HG03060 (cell line): ENCODE measurements around the gene WNT9A.
"Not testable (repeated sequence)": the region's sequence is repeated elsewhere in the genome, so short reads cannot be mapped to it uniquely, and the experiment has no call there.

ENCODE experiments used
- ATAC-seq: cut with Tn5 transposase; IDR thresholded peaks from one replicate; pipeline ENCODE4 v1.9.1; 2021; ENCODE audit warnings: low read depth, moderate number of reproducible peaks; ENCODE audit not compliant: unreplicated experiment

Gene WNT9A

DNA sequence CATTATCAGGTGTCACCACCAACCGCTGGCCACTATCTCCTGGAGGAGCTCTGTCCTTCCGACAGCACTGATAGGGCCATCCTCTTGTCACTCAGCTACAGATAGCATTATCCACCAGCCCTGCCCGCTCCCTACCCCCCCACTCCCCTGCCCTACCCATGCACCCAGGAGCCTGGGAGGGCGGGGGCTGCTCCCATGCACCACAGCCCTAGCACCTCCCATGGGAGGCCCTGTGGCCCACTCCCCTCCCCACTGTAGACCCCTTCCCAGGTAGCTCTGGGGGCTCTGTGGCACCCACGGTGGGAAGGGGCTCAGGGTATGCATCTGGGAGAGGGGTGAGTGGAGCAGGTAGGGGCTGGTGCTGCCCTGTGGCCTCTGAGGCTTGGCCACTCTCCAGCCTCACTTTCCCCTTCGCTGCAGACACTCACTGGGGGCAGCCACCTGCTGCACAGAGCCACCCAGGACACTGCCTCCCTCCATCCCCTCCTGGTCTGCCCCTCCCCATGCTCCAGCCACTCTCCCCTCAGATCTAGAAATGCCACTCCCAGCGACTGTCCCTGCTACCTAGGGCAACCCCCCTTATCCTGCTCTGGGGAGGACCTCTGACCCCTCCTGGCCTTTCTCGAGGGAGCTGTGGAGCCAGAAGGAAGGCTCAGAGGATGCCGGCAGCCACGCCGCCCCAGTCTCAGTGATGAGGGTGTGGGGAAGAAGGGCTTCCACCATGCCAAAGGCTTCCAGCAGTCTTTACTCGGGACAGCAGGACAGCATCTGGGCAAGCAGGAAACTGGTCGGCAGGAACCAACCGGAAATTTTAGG is 58.5 kb downstream of the WNT9A start:
- ATAC-seq: no peak

DNA sequence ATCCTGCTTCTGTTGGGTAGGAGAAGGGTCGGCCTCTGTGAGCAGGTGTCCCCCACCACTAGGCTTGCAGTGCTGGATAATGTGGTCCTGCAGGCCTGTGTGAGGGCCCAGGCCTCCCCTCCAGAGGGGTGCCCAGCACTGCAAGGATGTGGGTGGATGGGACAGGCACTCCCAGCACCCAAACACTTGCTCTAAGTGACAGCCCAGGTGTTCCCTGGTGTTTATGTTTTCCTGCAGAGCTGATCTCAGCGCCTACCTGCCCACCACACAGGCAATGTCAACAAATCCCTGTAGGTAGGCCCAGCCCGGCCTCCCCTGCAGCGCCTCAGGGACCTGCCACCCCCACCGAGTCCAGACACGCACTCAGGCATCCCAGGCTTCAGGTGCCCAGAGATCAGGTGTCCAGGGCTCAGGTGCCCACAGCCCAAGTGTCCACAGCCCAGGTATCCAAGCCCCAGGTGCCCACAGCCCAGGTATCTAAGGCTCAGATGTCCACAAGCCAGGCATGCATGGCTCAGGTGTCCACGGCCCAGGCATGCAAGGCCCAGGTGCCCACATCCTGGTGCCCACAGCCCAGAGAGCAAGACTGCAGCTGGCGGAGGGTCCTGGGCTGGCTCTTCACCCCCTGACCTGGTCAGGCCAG is 59.2 kb downstream of the WNT9A start:
- no peak for ATAC-seq

DNA sequence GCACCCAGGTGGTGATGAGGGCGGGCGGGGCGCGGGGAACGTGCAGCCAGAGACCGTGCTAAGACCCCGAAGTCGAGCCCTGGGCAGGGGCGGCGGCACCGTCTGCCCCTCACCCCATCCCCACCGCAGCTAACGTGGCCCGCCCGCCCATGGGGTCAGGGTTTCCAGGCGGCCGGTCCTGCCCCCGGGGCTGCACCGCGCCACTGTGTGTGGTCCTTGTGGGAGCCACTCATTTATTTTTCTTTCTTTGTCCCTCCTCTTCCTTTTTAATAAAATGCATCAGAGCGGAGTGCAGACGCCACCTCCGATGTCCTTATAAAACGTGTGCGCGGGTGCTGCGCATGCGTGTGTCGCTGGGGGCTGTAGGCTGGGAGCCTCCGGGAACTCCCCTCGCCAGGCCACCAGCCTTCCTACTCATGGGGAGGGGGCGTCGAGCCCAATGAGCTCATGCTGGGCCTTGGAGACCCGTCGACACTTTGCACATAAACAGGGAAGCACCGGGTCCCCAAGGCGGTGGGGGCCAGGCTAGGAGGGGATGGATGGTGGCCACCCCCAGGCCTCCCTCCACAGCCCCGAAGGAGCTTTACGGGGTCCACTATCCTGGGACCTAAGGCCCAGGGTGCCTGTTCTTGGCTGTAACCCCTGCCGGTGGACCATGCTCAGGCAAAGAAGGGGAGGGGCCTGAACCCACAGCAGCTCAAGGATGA is 59.9 kb downstream of the WNT9A start:
- no peak for ATAC-seq

- ATAC-seq: no peak
Observed at GRCh38 chr1:227886993-227887696, 60.6 kb downstream of the WNT9A start.

- ATAC-seq: no peak
Observed at GRCh38 chr1:227886503-227886961, 61.2 kb downstream of the WNT9A start.

DNA sequence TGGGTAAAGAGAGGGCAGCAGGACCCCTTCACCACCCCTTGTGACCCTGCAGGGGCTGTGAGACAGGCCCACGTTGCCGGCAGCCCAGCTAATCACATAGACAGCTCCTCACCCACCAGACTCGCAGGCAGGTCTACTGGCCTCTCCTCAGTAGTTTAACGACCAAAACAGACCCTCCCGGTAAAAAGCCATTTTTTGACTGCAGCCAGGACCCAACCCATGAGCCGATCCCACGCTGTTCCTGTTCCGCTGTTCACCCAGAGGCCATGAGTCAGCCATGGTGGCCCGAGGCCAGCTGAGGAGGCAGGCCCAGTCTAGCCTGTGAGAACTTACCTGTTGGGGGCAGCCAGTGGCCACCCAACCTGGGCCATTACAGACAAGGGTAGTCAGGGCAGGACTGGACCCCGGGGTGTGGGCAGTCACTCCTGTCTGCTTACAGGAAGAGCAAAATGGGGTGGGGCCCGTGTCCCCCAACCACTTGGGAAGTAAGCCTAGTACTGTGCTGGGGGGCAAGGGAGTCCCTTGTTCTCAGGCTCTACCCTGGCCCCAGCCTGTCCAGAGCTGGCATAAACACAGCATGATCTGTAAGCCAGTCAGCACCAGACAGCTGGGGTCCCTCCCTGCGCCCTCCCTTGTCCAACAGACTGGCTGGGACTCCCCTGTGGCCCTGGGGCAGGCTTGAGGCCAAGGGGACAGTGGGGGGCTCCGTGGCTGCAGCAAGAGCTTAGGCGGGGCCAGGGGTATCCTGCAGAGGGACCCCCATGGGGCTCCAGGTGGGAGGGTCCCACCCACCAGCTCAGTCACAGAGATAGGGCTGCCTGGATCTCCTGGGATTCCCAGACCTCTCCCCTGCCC is 61.9 kb downstream of the WNT9A start:
- ATAC-seq: no peak

- ATAC-seq: no peak
Observed at GRCh38 chr1:227885135-227885647, 62.5 kb downstream of the WNT9A start.

GRCh38 chr1:227884370-227885134 is 63.2 kb downstream of the WNT9A start:
- no peak for ATAC-seq

DNA sequence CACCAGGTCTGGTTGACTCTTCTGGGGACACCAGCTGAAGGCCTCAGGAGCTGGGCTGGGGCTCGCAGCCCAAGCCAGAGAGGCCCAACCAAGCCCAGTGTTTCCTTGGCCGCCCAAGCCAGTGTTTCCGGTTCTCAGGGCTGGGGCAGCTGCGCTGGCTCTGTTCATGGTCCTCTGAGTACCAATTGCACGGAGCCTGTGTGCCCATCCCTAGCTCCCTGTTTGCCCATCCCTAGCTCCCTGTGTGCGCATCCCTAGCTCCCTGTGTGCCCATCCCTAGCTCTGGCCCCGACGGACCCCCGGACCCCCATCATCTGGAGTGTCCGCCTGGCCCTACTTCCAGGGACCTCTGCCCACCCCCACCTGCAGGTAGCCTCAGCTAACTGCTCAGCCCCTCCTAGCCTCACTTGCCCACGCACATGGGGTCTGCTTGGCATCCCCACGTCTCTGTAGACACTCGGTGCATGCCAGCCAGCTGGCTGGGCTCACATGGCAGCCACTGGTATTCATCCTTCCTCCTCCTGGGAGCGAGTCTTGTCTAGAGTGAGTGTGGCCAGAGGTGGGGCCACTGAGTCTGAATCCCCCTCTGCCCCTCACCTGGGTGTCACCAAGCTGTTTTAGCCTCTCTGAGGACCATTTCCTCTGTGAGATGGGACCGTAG is 64.0 kb downstream of the WNT9A start:
- ATAC-seq: no peak

DNA sequence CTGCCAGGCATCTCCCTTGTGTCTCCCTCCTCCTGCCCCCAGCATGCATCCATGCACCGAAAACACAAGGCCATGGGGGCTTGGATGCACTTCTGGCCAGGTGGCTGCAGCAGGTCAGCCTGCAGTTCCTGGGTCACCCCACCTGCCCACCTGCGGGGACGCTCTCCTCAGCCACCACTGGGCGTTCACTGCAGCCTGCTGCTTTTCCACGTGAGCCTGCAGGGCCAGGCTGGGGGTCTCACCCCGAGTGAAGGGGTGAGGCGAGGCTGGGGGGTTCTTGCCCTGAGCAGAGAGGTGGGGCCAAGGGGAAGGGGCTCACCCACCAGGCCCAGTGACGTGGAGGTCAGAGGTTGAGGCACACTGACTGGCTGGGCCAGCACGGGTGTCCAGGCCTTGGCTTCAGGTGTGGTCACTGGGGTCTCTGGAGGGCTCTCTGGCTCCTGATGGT is 64.6 kb downstream of the WNT9A start:
- ATAC-seq: no peak

DNA sequence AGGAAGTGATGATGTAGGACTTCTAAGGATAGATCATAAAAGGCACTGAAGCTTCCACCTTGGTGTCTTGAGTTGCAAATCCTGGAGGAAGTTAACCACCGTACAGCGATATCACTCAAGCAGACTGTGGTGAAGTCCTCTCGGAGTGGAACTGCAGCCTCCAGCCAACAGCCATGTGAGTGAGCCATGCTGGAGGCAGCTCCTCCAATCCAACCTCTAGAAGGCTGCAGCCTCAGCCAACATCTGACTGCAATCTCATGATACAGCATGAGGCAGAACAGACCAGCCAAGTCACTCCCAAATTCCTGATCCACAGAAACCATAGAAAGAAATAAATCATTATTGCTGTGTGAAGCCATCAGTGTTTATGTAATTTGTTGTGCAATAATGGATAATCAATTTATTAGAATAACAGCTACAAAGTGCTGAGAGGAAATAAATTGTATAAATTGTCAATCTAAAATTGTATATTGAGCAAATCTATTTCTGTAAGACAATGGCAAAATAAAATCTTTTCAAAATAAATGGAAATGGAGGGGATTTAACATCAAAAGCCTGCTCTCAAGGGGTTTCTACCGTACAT is 67.3 kb downstream of the WNT9A start:
- ATAC-seq: no peak

DNA sequence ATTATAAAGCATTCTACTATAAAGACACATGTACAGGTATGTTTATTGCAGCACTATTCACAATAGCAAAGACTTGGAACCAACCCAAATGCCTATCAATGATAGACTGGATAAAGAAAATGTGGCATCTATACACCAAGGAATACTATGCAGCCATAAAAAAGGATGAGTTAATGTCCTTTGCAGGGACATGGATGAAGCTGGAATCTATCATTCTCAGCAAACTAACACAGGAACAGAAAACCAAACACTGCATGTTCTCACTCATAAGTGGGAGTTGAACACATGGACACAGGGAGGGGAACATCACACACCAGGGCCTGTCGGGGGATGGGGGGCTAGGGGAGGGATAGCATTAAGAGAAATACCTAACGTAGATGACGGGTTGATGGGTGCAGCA is 69.9 kb downstream of the WNT9A start:
- ATAC-seq: not testable (repeated sequence)

DNA sequence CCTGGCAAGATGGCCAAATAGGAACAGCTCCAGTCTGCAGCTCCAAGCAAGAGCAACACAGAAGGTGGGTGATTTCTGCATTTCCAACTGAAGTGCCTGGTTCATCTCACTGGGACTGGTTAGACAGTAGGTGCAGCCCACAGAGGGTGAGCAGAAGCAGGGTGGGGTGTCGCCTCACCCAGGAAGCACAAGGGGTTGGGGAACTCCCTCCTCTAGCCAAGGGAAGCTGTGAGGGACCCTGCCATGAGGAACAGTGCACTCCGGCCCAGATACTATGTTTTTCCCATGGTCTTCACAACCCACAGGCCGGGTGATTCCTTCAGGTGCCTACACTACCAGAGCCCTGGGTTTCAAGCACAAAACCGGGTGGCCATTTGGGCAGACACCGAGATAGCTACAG is 75.8 kb downstream of the WNT9A start:
- ATAC-seq: not testable (repeated sequence)

DNA sequence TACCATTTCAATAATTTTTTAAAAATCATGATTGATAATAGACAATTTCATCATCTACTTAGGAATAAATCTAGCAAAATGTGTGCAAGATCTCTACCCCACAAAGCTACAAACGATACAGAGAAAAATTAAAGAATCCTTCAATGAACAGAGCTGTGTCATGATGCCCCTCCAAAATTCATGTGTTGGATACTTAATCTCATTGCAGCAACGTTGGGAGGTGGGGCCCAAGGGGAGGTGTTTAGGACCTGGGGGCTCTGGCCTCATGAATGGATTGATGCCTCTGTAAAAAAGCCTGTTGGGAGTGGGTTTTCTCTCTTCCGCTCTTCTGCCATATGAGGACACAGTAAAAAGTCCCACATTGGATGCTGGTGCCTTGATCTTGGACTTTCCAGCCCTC is 77.4 kb downstream of the WNT9A start:
- no peak for ATAC-seq

GRCh38 chr1:227869851-227870305 is 77.9 kb downstream of the WNT9A start:
- ATAC-seq: no peak

- ATAC-seq: no peak
Observed at GRCh38 chr1:227869279-227869842, 78.4 kb downstream of the WNT9A start.
